Left renal cortex interstitium (tissue), 4 donors: ENCODE measurements around the gene NMT1. TPM values are rescaled to one million over a fixed set of nuclear protein-coding genes. Genes with fewer than 3 reads are reported as not detected.

ENCODE experiments used
- DNase-seq, 4 donors: peaks; one replicate each; pipeline ENCODE4 v3.0.0-alpha.2; 2013; ENCODE audit warnings: low read depth in 4 of 4, low spot score in 2 of 4, missing footprints in 1 of 4
- polyA plus RNA-seq, 4 donors: library from polyadenylated mRNA; unstranded; fragments of 120-200 nt; gene quantifications; one replicate each; pipeline ENCODE4 v1.2.1, GENCODE V29; 2013; ENCODE audit not compliant: insufficient read length in 4 of 4

The NMT1 gene
- polyA plus RNA-seq, 4 donors, result 70.3 to 95.5 (median 74.2) TPM

GRCh38 chr17:45073414-45074070, 12.4 kb downstream of the NMT1 start:
- no peak for DNase-seq

GRCh38 chr17:45077643-45078042, 16.5 kb downstream of the NMT1 start:
- no peak for DNase-seq

GRCh38 chr17:45081047-45081703, 20.1 kb downstream of the NMT1 start:
- peak in 1 of 4 donors; percentile 13 for DNase-seq

- no peak for DNase-seq
Measured at GRCh38 chr17:45086391-45086790, 25.3 kb downstream of the NMT1 start.

GRCh38 chr17:45086865-45087503, 25.9 kb downstream of the NMT1 start:
- no peak for DNase-seq

GRCh38 chr17:45087504-45087975, 26.4 kb downstream of the NMT1 start:
- no peak for DNase-seq

- DNase-seq, result no peak
Measured at GRCh38 chr17:45087978-45088377, 26.9 kb downstream of the NMT1 start.

GRCh38 chr17:45088741-45089140, 27.6 kb downstream of the NMT1 start:
- DNase-seq, result no peak

- DNase-seq, result no peak
Measured at GRCh38 chr17:45090711-45091110, 29.6 kb downstream of the NMT1 start.

GRCh38 chr17:45091778-45092425, 30.8 kb downstream of the NMT1 start:
- DNase-seq, result no peak

GRCh38 chr17:45092911-45093430, 31.9 kb downstream of the NMT1 start:
- no peak for DNase-seq

GRCh38 chr17:45093444-45094110, 32.5 kb downstream of the NMT1 start:
- no peak for DNase-seq

GRCh38 chr17:45096141-45096540, 35.0 kb downstream of the NMT1 start:
- DNase-seq, result no peak

GRCh38 chr17:45096926-45097325, 35.8 kb downstream of the NMT1 start:
- DNase-seq, result no peak

- no peak for DNase-seq
Measured at GRCh38 chr17:45098081-45098868, 37.2 kb downstream of the NMT1 start.

GRCh38 chr17:45098869-45099616, 37.9 kb downstream of the NMT1 start:
- DNase-seq, result peak; percentile 7 to 79 (median 57)

GRCh38 chr17:45101546-45101882, 40.4 kb downstream of the NMT1 start:
- DNase-seq, result no peak

GRCh38 chr17:45101883-45102811, 41.0 kb downstream of the NMT1 start:
- DNase-seq, result no peak
